ENCODE results near the gene MRPS25.

DNA sequence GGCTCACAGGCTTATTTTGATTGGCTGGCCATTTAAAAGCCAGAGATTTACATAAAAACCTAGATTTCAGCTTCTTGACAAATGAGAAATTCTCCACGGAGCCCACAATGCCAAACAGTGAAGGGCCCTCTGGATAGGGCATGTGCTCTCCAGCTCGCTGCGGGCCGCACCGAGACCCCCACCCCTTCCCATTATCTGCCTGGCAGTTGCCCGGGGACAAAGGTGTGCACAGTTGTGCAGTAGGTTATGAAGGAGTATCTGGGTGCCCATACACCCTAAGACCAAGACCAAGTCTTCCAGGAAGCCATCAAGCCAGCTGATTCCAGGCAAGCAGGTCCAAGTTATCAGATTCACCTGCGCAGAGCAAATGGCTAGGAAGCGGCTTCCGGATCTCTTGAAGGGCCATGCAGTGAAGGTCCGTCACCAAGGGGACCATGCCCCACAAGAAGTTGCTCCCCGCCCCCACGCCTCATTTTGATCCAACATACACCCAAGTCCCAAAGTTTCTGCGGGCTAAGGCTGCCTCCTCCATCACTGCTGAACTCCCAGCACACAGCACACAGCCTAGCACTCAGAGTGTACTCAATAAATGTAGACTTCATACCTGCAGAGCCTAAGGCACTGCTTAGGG lies 1.3 kb downstream of the MRPS25 start:
- TF ChIP-seq CTCF (IDR thresholded peaks at IDR 0.05) (no peak), POLR2A (IDR thresholded peaks at IDR 0.05) (no peak), POLR2AphosphoS5 (IDR thresholded peaks at IDR 0.05) (no peak)
